Endothelial cell of umbilical vein (primary cell): ENCODE data around the gene RBM22.

ENCODE experiments used
- CTCF ChIP-seq, 2 donors: IDR thresholded peaks; 1 replicate in 1 of 2; 2 replicates in 1 of 2; pipeline ENCODE4 v1.5.1; 2011; ENCODE audit warnings: low read length in 2 of 2, mild to moderate bottlenecking in 2 of 2, moderate library complexity in 2 of 2, control low read depth in 1 of 2, inconsistent platforms in 1 of 2, low read depth in 1 of 2; ENCODE audit not compliant: insufficient read depth in 1 of 2; ENCODE audit errors: extremely low read depth in 1 of 2
- EZH2 ChIP-seq: IDR thresholded peaks from 2 replicates; pipeline ENCODE4 v1.6.1; 2012; ENCODE audit warnings: borderline replicate concordance, low read depth, mild to moderate bottlenecking, moderate library complexity, low read length, inconsistent platforms; ENCODE audit not compliant: severe bottlenecking
- FOS ChIP-seq: IDR thresholded peaks from 2 replicates; pipeline ENCODE4 v1.6.1; 2011; ENCODE audit warnings: mild to moderate bottlenecking, low read length, moderate library complexity, borderline replicate concordance; ENCODE audit not compliant: insufficient read depth
- GATA2 ChIP-seq: IDR thresholded peaks from 2 replicates; pipeline ENCODE4 v1.7.0; 2011; ENCODE audit warnings: low read depth, mild to moderate bottlenecking, moderate library complexity, mixed read lengths, low read length; ENCODE audit not compliant: insufficient read length, insufficient read depth
- MAX ChIP-seq: IDR thresholded peaks from 2 replicates; pipeline ENCODE4 v1.6.1; 2011; ENCODE audit not compliant: insufficient read depth, insufficient read length
- MYC ChIP-seq: IDR thresholded peaks from one replicate; pipeline ENCODE4 v1.6.1; 2011; ENCODE audit warnings: mild to moderate bottlenecking, low read depth, low read length
- POLR2A ChIP-seq: IDR thresholded peaks from 2 replicates; pipeline ENCODE4 v1.6.1; 2012; ENCODE audit warnings: low read depth, mild to moderate bottlenecking, control low read depth, low read length
- POLR2AphosphoS5 ChIP-seq: IDR thresholded peaks from 2 replicates; pipeline ENCODE4 v1.6.1; 2012; ENCODE audit warnings: low read depth, mild to moderate bottlenecking, control low read depth, low read length, moderate library complexity; ENCODE audit not compliant: insufficient read depth

- TF ChIP-seq POLR2A (no peak), CTCF (IDR thresholded peaks at IDR 0.05; ENCODE audit: extremely low read depth in 1 of 2, insufficient read depth in 1 of 2, low read depth in 1 of 2, low read length in 2 of 2) (no peak), EZH2 (no peak), POLR2AphosphoS5 (no peak), GATA2 (no peak), FOS (no peak), MYC (no peak), MAX (no peak)
These were observed 37.9 kb downstream of the RBM22 start for GRCh38 chr5:150662731-150663516.
